Stimulated activated CD4-positive, alpha-beta T cell treated with anti-CD3 and anti-CD28 coated beads, Interleukin-4, amount 100 ng/mL, for 48 hours (primary cell): ENCODE results near the gene SLC6A19.

ENCODE experiments used
- DNase-seq, 2 donors: peaks; one replicate each; pipeline ENCODE4 v3.0.0-alpha.2; 2020; ENCODE audit warnings: low read depth in 2 of 2

The SLC6A19 gene

DNA sequence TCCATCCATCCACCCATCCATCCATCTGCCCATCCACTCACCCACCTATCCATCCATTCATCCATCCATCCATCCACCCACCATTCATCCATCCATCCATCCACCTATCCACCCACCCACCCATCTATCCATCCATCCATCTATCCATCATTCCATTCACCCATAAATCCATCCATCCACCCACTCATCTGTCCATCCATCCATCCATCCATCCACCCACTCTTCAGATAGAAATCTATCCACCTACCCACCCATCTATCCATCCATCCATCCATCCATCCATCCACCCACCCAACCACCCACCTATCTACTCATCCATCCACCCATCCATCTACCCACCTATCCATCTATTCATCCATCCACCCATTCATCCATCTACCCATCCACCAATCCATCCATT lies 35.0 kb upstream of the SLC6A19 start:
- no peak for DNase-seq

DNA sequence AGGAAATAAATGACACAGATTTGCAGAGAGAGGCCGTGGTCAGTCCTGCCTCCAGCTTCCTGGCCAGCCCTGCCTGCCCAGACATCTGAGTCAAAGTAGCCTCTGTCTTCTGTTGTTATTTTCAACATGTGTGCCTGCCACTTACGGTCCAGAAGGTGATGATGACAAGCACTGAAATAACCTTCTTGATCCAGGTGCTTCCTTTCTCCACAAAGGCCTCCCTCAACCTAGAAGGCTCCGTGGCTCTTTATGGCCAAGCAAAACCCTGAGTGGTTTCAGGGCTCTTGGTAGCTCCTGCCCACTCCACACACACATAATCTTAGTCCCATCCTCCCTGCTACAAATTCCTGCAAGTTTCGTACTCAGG lies 34.1 kb upstream of the SLC6A19 start:
- no peak for DNase-seq

- DNase-seq = peak; percentile 47 to 56
Observed at GRCh38 chr5:1167728-1168709, 33.4 kb upstream of the SLC6A19 start.

DNA sequence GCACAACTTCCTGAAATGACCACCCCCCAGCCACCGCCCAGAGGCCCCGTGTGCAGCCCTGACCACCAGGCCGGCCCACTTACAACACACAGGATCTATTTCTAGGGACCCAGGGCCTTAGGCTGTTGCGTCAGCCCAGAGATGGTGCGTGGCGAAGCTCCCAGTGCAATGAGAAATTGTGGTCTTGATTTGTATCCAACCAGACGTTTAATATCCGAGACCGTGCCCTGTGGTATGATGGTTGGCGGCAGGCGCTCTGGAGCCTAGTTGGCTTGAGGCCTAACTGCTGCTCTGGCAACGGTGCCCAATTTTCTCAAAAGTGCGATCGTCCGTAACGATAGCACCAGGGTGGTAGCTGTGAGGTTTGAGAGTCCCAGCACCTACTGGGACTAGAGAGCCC lies 32.6 kb upstream of the SLC6A19 start:
- DNase-seq = no peak

DNA sequence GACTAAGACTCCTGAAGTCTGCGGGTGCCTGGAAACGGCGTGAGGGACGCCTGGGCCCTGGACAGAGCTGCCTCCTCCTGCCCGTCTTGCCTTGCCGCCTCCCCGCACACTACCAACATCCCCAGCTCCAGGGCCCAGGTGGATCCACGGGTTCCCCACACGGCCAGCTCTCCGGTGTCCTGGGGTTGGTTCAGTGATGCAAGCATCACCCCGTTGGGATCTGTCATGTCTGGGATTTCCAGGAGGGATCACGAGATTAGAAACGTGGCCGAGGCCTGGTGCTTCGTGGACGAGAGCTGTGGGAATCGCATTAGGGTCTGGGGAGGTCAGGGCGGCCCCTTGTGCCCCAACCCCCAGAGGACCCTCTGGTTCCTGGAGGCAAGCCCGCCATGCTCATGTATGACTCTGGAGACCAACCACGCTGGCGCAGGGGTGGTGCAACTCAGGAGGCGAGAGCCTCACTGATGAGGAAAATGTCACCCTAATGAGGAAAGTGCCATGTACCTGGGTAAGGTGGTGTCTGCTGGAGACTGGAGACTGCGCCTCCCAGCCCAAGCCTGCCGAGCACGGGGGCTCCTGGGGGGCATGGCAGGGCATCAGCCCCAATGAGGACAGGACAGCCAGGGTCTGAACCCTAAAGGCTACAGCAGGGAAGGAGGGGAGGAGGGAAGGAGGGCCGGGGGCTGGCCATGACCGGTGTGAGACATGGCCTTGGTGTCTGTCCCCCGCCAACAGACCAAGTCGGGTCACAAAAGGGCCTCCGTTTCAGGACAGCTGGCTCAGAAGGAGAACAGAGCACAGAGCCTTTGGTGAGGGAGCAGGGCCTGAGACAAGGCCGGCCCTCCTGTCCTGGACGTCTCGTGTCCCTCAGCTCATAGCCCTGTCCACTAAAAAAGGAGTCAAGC lies 31.9 kb upstream of the SLC6A19 start:
- DNase-seq = no peak

GRCh38 chr5:1171340-1171941 lies 30.0 kb upstream of the SLC6A19 start:
- no peak for DNase-seq

DNA sequence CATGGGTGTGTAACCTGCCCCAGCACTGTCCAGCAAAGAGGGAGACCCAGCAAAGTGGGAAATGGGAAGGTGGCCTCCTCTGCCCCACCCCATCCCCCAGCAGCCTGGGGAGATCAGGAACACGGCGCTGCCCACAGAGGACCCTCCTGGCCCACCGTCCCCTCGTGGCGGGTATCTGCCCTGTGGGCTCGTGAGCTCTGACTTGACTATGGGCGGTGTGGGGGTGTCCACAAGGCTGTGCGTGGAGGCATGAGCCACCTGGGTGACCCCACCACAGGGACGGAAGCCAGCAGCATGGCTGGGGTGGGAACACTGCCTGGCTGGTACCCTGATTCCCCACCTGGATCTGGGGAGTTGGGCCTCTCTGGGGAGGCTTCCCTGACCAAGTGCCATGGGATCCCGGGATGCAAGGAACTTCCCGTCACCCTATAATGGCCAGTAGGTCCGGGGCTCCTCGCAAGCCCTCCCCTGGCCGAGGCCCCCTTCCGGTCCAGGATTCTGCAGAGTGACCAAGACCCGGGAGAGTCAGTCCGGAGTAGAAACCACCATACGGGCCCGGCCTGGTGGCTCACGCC lies 29.3 kb upstream of the SLC6A19 start:
- DNase-seq = no peak

- DNase-seq = no peak
Observed at GRCh38 chr5:1172670-1173404, 28.6 kb upstream of the SLC6A19 start.

DNA sequence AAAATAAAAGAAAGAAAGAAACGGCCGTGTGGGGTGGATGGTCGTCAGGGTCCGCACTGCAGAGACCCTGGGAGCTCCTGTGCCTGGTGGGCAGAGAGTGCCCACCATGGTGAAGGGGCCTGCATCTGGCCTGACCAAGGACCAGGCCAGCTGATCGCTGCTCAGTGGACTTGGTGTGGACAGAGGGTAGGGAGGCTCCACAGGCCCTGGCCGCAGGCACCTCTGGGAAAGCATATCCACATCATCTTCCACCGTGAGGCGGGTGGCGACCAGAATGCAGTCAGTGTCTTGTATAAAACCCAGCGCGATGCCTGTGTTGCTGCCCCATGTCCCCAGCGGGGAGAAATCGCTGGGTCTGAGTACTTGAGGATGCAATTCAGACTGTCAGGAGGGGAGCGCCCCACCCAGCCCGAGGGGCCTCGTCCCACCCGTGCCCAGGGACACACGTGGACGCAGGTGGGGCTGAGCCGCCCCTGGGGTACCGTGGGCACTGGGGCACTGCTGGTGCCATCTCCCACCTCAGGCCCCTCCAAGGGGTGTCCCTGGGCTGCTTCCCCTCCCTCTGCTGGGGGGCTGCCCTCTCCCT lies 27.8 kb upstream of the SLC6A19 start:
- DNase-seq = no peak

- peak; percentile 36 to 52 for DNase-seq
Observed at GRCh38 chr5:1174122-1174936, 27.1 kb upstream of the SLC6A19 start.

DNA sequence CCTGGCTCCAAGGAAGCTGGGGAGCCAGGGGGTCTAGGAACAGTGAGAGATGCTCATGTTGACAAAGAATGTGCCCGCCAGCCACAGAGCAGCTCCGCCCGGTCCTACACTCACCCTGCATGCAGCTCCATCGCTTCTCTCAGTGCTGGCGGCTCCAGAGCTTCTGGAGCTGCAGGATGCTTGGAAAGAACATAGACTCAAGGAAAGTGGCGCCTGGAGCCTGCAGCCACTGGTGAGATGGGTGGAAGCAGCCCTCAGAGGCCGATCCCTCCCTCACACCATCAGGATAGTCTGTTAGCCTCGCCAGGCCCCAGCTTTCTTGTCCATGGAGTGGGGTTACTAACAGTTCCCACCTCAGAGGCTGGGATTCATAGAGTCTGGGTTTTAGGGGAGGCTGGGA lies 26.4 kb upstream of the SLC6A19 start:
- no peak for DNase-seq

DNA sequence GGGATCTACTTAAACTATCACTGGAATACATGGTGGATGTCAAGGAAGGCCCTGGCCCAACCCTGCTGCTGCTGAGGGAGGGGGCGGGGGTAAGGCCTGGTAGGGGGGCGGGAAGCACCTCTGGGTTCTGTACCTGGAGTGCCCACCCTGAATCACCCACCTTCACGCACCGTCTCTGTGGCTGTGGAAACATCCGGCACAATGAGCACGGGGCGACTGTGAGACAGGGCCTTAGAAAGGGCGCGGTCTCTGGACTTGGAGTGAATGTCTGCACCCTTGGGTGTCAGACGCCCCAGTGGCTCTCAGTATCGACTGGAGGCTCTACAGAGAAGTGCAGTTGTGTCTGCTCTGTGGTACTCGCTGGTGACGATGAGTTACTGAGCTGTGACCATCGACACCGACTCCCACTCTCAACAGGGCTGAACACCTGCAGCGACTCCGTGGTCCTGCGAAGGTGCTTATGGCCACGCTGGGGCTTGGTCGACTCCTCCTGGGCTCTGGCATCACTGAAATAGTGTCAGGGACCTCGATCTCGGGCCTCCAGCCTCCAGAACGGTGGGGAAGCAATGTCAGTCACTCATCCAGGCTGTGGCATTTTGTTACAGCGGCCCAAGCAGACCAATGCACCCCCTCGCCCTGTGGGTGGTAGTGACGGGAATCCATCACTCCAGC lies 25.5 kb upstream of the SLC6A19 start:
- DNase-seq = no peak

- no peak for DNase-seq
Observed at GRCh38 chr5:1176473-1177391, 24.7 kb upstream of the SLC6A19 start.

GRCh38 chr5:1177826-1178528 lies 23.4 kb upstream of the SLC6A19 start:
- no peak for DNase-seq

DNA sequence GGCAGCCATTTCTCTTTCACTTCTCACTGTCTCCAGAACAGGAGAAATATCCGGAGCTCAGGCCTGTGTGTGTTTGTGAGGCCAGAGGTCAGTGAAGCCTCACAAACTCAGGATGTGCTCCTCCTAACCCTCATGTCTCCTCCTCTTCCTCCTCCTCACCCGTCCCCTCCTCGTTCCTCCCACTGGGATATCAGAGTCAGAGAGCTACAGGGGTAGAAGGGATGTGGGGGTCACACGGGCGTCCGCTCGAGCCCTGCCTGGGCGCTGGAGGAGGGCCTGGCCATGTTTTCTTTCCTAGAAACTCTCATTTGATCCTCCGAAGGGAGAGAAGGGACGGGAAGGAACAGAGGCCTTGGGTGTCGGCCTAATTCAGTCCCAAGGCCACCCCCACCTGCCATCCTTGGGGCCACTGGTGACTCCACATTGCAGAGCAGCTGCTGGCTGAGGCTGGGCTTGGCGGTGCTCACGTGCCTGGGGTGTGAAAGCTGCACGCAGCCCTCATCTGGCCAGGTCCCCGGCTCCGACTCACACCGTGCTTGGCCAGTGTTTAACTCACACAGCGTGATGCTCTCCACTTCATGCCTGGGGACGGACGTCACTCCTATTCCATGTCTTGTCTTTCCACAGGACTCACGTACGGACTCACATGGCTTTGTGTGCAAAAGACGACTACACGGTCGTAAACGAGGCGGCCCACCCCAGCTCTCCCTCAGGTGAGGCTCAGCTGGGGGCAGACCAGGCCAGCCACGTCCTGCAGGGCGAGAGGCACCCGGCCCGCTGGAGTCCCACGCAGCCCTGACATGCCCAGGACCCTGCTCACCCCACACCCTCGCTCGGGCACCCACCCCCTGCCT lies 22.6 kb upstream of the SLC6A19 start:
- DNase-seq = no peak

DNA sequence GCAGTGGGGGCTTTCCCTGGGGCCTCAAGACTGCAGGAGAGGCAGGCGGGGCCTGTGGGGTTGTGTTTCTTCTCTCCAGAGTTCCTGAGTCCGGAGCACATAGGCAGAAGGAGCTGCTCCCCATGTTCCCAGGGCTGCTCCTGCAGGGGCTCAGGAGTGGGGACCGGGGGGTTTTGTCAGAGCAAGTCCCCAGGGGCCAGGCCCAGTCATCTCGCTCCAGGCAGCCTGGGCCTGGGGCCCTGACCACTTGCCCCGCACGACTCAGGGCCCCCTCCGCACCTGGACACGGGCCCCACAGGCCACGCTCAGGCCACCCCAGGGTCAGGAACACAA lies 22.0 kb upstream of the SLC6A19 start:
- DNase-seq = no peak

GRCh38 chr5:1180096-1180495 lies 21.3 kb upstream of the SLC6A19 start:
- DNase-seq = no peak
